GM12878 (cell line): ENCODE data around the gene CUEDC1. TPM values are rescaled to one million over a fixed set of nuclear protein-coding genes. Genes with fewer than 3 reads are reported as not detected.

Experiments
- ATAC-seq: fragments of 200-7000 bp; cut with Tn5 transposase; 3 replicates; pipeline ENCODE4 v1.9.1; 2020; ENCODE audit warnings: mild to moderate bottlenecking, moderate library complexity
- BruUV-seq: library from RNA; stranded (reverse); fragments of 400-500 nt; replicated peaks from 2 replicates; lab custom pipeline; 2021; lab: Mats Ljungman, UMichigan
- CTCF ChIA-PET: fragments of 300-600 bp; sonication (Branson Sonifier 250); formaldehyde crosslinking; extraction: SDS; loops from one replicate; lab custom pipeline; 2021; ENCODE audit warnings: inconsistent platforms; lab: Yijun Ruan, JAX
- POLR2A ChIA-PET: fragments of 350-600 bp; formaldehyde crosslinking; extraction: SDS; loops from one replicate; lab custom pipeline; 2021; ENCODE audit warnings: inconsistent platforms; lab: Charles Lee
- RAD21 ChIA-PET: fragments of 300-600 bp; sonication (Branson Sonifier 250); formaldehyde crosslinking; loops from one replicate; lab custom pipeline; 2023; ENCODE audit warnings: antibody characterized with exemption; ENCODE audit not compliant: unreplicated experiment; lab: Charles Lee
- SMC1A ChIA-PET: fragments of 300-600 bp; sonication (Branson Sonifier 250); formaldehyde crosslinking; loops from one replicate; lab custom pipeline; 2023; ENCODE audit not compliant: unreplicated experiment, uncharacterized antibody; lab: Charles Lee
- DNase-seq: peaks from one replicate; pipeline ENCODE4 v3.0.0-alpha.2; 2011; ENCODE audit warnings: low read depth, low spot score
- FAIRE-seq: peaks from 3 replicates; lab custom pipeline; 2011; peaks lifted over from hg19 to GRCh38; lab: Jason Lieb, UNC
- H2AFZ ChIP-seq: 2 replicates; pipeline ENCODE4 v1.6.0; 2011; ENCODE audit warnings: low read depth, low read length, control low read depth; ENCODE audit not compliant: control insufficient read depth
- H3K27ac ChIP-seq: 2 replicates; pipeline ENCODE4 v1.5.1; 2011; ENCODE audit warnings: control low read depth; ENCODE audit not compliant: control insufficient read depth, insufficient read depth
- H3K27me3 ChIP-seq, 2 experiments: replicated peaks in 1 of 2; 2 replicates each; pipeline versions ENCODE4 v1.6.0 to v1.6.1; 2011; ENCODE audit warnings: low read length in 1 of 2; ENCODE audit not compliant: control insufficient read depth in 2 of 2, insufficient read depth in 2 of 2
- H3K36me3 ChIP-seq, 2 experiments: 2 replicates each; pipeline ENCODE4 v1.5.1; 2011; ENCODE audit warnings: low read length in 1 of 2; ENCODE audit not compliant: control insufficient read depth in 2 of 2, insufficient read depth in 2 of 2
- H3K4me1 ChIP-seq: 2 replicates; pipeline ENCODE4 v1.6.1; 2011; ENCODE audit warnings: mild to moderate bottlenecking, low read length, moderate library complexity, mixed read lengths; ENCODE audit not compliant: control insufficient read depth, insufficient read depth
- H3K4me2 ChIP-seq: 2 replicates; pipeline ENCODE4 v1.6.0; 2011; ENCODE audit warnings: control low read depth; ENCODE audit not compliant: control insufficient read depth, insufficient read depth
- H3K4me3 ChIP-seq: fragments of 200-600 bp; sonication (generic); 2 replicates; pipeline ENCODE4 v1.5.1; 2016
- H3K79me2 ChIP-seq: 2 replicates; pipeline ENCODE4 v1.6.0; 2011; ENCODE audit warnings: low read length; ENCODE audit not compliant: control insufficient read depth, insufficient read depth
- H3K9ac ChIP-seq: 2 replicates; pipeline ENCODE4 v1.8.0; 2011; ENCODE audit warnings: low read length, control low read depth, mixed read lengths; ENCODE audit not compliant: control insufficient read depth, insufficient read depth
- H3K9me3 ChIP-seq: replicated peaks from 3 replicates; pipeline ENCODE4 v1.5.1; 2011; ENCODE audit warnings: mild to moderate bottlenecking, low read length; ENCODE audit not compliant: control insufficient read depth, insufficient read depth
- H4K20me1 ChIP-seq: 2 replicates; pipeline ENCODE4 v1.6.0; 2011; ENCODE audit not compliant: control insufficient read depth, insufficient read depth
- EZH2 ChIP-seq: IDR thresholded peaks from 2 replicates; pipeline ENCODE4 v1.6.1; 2012; ENCODE audit warnings: low read depth, mild to moderate bottlenecking, control low read depth, inconsistent platforms, low read length, borderline replicate concordance; ENCODE audit not compliant: control insufficient read depth
- KDM1A ChIP-seq: fragments of 200-600 bp; sonication (generic); IDR thresholded peaks from 2 replicates; pipeline ENCODE4 v1.6.1; 2016; ENCODE audit warnings: borderline replicate concordance
- NBN ChIP-seq: fragments of 450-650 bp; IDR thresholded peaks from 2 replicates; pipeline ENCODE4 v1.6.1; 2016
- NRF1 ChIP-seq: conservative IDR thresholded peaks from 2 replicates; pipeline ENCODE4 v1.6.1; 2011; ENCODE audit warnings: mild to moderate bottlenecking, low read depth, low read length, improper control_type of control experiment
- POLR2AphosphoS5 ChIP-seq: IDR thresholded peaks from 2 replicates; pipeline ENCODE4 v1.6.1; 2011; ENCODE audit warnings: mild to moderate bottlenecking, low read length, inconsistent platforms
- RELA ChIP-seq: fragments of 450-650 bp; IDR thresholded peaks from 2 replicates; pipeline ENCODE4 v1.8.0; 2014; ENCODE audit warnings: borderline replicate concordance; ENCODE audit not compliant: partially characterized antibody
- RUNX3 ChIP-seq: IDR thresholded peaks from 2 replicates; pipeline ENCODE4 v1.6.1; 2012; ENCODE audit warnings: low read length, inconsistent platforms
- SREBF1 ChIP-seq: IDR thresholded peaks from 2 replicates; pipeline ENCODE4 v1.6.1; 2012; ENCODE audit warnings: mild to moderate bottlenecking, low read length
- WRNIP1 ChIP-seq: IDR thresholded peaks from 2 replicates; pipeline ENCODE4 v1.6.1; 2011; ENCODE audit warnings: low read depth, low read length, improper control_type of control experiment, borderline replicate concordance
- ZNF622 ChIP-seq: fragments of 450-650 bp; IDR thresholded peaks from 2 replicates; pipeline ENCODE4 v1.6.1; 2017; ENCODE audit warnings: mild to moderate bottlenecking, inconsistent platforms
- WGBS: methylation state at CpG from one replicate; pipeline ENCODE4 v1.1.6; 2016; ENCODE audit warnings: low lambda C conversion rate; ENCODE audit not compliant: insufficient replicate concordance, insufficient coverage; ENCODE audit errors: missing lambda C conversion rate; 5-methylcytosine and 5-hydroxymethylcytosine counted together
- in situ Hi-C: fragments of 300-500 bp; cut with MboI; formaldehyde crosslinking; loops from 9 replicates; pipeline ENCODE4 v1.14.3; 2018; ENCODE audit warnings: mixed read lengths
- intact Hi-C: fragments of 100-400 bp; cut with micrococcal nuclease; formaldehyde crosslinking; loops from one replicate; pipeline ENCODE4 v1.14.2; 2022; ENCODE audit not compliant: unreplicated experiment
- polyA plus RNA-seq, 11 experiments: library from polyadenylated mRNA; depleted of rRNA in 4 of 11; unstranded in 6 of 11; stranded (reverse) in 5 of 11; fragments of >200 nt; fragmentation: Nextera tagmentation in 4 of 11; fragmentation: Illumina TruSeq in 1 of 11; extraction: Ambion mirVana in 4 of 11; extraction: Trizol in 1 of 11; gene quantifications; 1 replicate in 1 of 11; 2 replicates in 10 of 11; pipeline versions ENCODE4 v1.2.1 to v1.2.3, GENCODE V29; 2011 to 2016; ENCODE audit warnings: inconsistent platforms in 2 of 11, missing spikeins in 2 of 11, low read depth in 1 of 11
- total RNA-seq, 4 experiments: library from RNA; depleted of rRNA in 3 of 4; stranded (reverse); fragments of >200 nt in 3 of 4; fragmentation: Illumina TruSeq in 1 of 4; extraction: Trizol in 1 of 4; gene quantifications; 2 replicates each; pipeline versions ENCODE4 v1.2.1 to v1.2.3, GENCODE V29; 2013 to 2021

The CUEDC1 gene
- total and polyA plus RNA-seq, 10 of the 15 experiments (the other 5 are each of a cell fraction or from before 2014, with no cell fraction given) = 0.24 to 7.4 (median 1.8) TPM

GRCh38 chr17:57877803-57878377 lies 77.3 kb downstream of the CUEDC1 start:
- ChIA-PET CTCF (interaction anchor here (0.6 to 5.9 kb wide), 10 partner anchors 9 to 121 kb away, joined by 3 to 23 read pairs (median 4); no protein-coding TSS in a partner anchor), POLR2A (no interaction called here)
- DNase-seq = no peak

DNA sequence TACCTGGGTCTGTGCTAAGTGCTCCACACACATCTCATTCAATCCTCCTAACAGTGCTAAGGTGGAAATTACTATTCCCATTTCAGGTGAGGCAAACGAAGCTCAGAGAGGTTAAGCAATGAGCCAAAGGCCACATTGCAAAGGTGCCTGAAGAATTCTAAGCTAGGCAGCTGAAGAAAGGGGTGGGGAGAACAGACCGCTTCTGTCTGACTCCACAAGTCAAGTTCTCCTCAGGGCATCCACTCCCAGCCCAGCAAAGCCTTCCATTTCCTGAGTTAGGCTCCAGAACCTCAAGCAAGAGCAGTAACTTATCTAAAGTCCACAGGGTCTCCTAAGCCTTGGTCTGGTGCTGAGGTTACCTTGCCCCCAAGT lies 78.4 kb downstream of the CUEDC1 start:
- FAIRE-seq = no peak
- ChIA-PET RAD21 (interaction anchor here (1.2 kb wide), 1 partner anchor 17 kb away, joined by 3 read pairs; no protein-coding TSS in a partner anchor), POLR2A (interaction anchor here (0.7 kb wide), 1 partner anchor 978 kb away, joined by 6 read pairs; no protein-coding TSS in a partner anchor), CTCF (interaction anchor here (0.8 to 5.9 kb wide), 3 partner anchors 14 to 44 kb away, joined by 3 to 23 read pairs (median 12); no protein-coding TSS in a partner anchor), SMC1A (interaction anchor here (0.9 to 1.0 kb wide), 2 partner anchors 16 to 113 kb away, joined by 3 to 5 read pairs; no protein-coding TSS in a partner anchor)
- DNase-seq = no peak
- H2AFZ ChIP-seq = no peak overlapping the region
- H3K36me3 ChIP-seq = no peaks in the 10 kb centered on the region
- ATAC-seq = no peak
- 25% methylated on average over 2 of the region's 2 CpGs for WGBS
- H3K9me3 ChIP-seq = no peaks in the 10 kb centered on the region
- BruUV-seq = no TSS peak
- no peak overlapping the region for H3K27ac ChIP-seq
- no peak for TF ChIP-seq EZH2
- no peak for TF ChIP-seq RUNX3
- TF ChIP-seq SREBF1 = no peak
- TF ChIP-seq KDM1A = no peak
- no peak for TF ChIP-seq RELA
- no peak for TF ChIP-seq POLR2AphosphoS5
- no peak for TF ChIP-seq NRF1
- no peak for TF ChIP-seq NBN
- peaks cover 0 to 1% of the 10 kb centered on the region in 2 experiments; a peak in 1 of 4 replicates for H3K27me3 ChIP-seq
- H3K9ac ChIP-seq = no peak overlapping the region
- no peaks in the 10 kb centered on the region for H3K79me2 ChIP-seq
- intact Hi-C loops = no loop called here
- peaks cover 8% of the 10 kb centered on the region for H3K4me1 ChIP-seq
- no peak overlapping the region for H3K4me2 ChIP-seq
- in situ Hi-C loops = no loop called here
- no peaks in the 10 kb centered on the region for H4K20me1 ChIP-seq
- no peak overlapping the region for H3K4me3 ChIP-seq

More at GRCh38 chr17:57877803-57878377, 77.3 kb downstream of the CUEDC1 start:
- RAD21 ChIA-PET = interaction anchor here (0.9 to 1.6 kb wide), 5 partner anchors 9 to 122 kb away, joined by 3 to 6 read pairs (median 3); no protein-coding TSS in a partner anchor
- ATAC-seq = no peak
- Histone ChIP-seq H3K36me3 (no peaks in the 10 kb centered on the region), H3K4me2 (no peak overlapping the region), H3K79me2 (no peaks in the 10 kb centered on the region), H3K4me3 (no peak overlapping the region), H4K20me1 (no peaks in the 10 kb centered on the region), H2AFZ (no peak overlapping the region), H3K27me3 (peaks cover 0 to 1% of the 10 kb centered on the region in 2 experiments; a peak in 1 of 4 replicates), H3K4me1 (peaks cover 8% of the 10 kb centered on the region), H3K9ac (no peak overlapping the region), H3K27ac (no peak overlapping the region), H3K9me3 (no peaks in the 10 kb centered on the region)
- intact Hi-C loops = no loop called here
- FAIRE-seq = no peak
- TF ChIP-seq ZNF622 = no peak
- TF ChIP-seq WRNIP1 = no peak
- 33% methylated on average over 8 of the region's 9 CpGs for WGBS
- no TSS peak for BruUV-seq
- SMC1A ChIA-PET = interaction anchor here (0.7 to 2.0 kb wide), 4 partner anchors 18 to 122 kb away, joined by 3 to 6 read pairs (median 4); no protein-coding TSS in a partner anchor
- in situ Hi-C loops = no loop called here
